GM18519 (cell line): ENCODE data around the gene DBP.

Experiments used
- ATAC-seq: cut with Tn5 transposase; IDR thresholded peaks from one replicate; pipeline ENCODE4 v1.9.1; 2021; ENCODE audit warnings: mild to moderate bottlenecking, moderate library complexity; ENCODE audit not compliant: unreplicated experiment, low FRiP score

DBP gene

DNA sequence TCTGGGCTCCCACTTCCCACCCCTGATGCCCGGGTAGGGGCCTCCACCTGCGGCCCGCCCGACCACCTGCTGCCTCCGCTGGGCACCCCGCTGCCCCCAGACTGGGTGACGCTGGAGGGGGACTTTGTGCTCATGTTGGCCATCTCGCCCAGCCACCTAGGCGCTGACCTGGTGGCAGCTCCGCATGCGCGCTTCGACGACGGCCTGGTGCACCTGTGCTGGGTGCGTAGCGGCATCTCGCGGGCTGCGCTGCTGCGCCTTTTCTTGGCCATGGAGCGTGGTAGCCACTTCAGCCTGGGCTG is 7.9 kb downstream of the DBP start:
- ATAC-seq, result no peak

DNA sequence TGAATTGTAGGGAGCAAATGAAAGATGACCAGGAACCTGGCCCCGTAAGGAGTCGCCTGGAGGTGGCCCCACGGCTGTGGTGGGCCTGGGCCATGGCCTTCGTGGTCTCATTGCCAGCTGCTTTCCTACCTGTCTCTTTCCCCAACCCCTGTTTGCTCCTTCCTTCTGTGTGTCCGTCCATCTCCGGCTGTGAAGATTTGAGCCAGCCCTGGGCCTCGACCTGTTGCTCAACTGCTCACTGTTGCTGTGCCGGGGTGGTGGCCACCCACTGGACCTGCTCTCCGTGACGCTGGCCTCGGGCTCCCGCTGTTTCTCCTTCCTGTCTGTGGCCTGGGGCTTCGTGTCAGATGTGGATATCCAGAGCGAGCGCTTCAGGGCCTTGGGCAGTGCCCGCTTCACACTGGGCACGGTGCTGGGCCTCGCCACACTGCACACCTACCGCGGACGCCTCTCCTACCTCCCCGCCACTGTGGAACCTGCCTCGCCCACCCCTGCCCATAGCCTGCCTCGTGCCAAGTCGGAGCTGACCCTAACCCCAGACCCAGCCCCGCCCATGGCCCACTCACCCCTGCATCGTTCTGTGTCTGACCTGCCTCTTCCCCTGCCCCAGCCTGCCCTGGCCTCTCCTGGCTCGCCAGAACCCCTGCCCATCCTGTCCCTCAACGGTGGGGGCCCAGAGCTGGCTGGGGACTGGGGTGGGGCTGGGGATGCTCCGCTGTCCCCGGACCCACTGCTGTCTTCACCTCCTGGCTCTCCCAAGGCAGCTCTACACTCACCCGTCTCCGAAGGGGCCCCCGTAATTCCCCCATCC is 8.5 kb downstream of the DBP start:
- ATAC-seq, result no peak

DNA sequence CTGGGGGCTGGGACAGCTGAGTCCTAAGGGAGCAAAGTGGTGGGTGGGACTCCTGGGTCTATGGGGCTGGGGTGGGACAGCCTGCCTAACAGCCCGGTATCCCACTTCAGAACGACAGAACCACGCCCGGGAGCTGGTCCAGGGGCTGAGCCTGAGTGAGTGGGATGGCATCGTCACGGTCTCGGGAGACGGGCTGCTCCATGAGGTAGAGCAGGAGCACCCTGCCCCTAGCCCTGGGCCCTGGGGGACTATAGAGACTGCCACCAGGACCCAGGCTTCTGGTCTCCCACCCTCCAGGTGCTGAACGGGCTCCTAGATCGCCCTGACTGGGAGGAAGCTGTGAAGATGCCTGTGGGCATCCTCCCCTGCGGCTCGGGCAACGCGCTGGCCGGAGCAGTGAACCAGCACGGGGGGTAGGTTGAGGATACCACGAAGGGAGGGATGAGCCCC is 9.3 kb downstream of the DBP start:
- no peak for ATAC-seq

- ATAC-seq, result no peak
Observed at GRCh38 chr19:48627201-48627864, 9.8 kb downstream of the DBP start.

DNA sequence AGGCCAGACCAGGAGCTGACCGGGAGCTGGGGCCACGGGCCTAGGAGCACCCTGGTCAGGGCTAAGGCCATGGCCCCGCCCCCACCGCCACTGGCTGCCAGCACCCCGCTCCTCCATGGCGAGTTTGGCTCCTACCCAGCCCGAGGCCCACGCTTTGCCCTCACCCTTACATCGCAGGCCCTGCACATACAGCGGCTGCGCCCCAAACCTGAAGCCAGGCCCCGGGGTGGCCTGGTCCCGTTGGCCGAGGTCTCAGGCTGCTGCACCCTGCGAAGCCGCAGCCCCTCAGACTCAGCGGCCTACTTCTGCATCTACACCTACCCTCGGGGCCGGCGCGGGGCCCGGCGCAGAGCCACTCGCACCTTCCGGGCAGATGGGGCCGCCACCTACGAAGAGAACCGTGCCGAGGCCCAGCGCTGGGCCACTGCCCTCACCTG is 11.3 kb downstream of the DBP start:
- no peak for ATAC-seq

DNA sequence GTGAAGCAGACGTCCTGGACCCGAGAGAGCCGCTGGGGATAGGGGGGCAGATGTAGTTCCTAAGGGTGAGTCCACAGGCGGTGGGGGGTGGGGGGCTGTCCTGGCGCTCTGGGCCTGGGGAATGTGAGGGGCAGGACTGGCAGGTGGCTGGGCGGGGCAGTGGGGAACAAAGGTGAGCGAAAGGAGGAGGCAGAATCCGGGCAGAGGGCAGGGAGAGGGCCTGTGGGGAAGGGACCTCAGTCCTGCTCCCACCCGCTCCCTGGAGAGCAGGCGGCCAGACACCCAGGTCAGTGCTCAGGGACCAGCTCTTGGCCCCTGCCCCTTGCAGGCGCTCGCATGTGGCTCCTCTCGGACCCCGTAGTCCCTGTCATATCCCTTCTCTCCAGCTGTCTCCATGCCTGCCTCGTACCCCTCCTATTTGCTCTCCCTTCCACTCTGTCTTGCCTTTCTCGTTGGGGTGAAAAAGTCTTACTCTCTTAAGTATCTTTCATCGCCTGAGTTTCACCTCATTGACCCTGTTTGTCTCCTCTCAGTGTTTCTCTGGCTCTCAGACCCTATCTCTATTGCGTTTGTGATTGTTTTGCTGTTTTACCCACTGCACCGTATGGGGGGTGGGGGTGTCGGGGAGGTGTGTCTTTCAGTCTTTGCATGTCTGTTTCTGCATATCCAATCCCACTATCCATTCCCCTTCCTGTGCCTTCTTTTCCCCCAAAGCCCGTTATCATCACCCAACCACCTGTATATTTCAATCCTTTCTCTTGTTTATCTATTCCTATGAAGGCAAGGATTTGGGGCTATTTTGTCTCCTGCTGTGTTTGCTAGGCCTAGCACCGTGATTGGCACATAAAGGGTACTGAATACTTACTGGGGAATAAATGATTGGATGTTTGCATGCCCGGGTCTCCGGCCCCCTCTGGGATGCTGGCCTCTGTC is 12.1 kb downstream of the DBP start:
- no peak for ATAC-seq

- peak; percentile 40 for ATAC-seq
Observed at GRCh38 chr19:48624067-48624594, 13.0 kb downstream of the DBP start.

DNA sequence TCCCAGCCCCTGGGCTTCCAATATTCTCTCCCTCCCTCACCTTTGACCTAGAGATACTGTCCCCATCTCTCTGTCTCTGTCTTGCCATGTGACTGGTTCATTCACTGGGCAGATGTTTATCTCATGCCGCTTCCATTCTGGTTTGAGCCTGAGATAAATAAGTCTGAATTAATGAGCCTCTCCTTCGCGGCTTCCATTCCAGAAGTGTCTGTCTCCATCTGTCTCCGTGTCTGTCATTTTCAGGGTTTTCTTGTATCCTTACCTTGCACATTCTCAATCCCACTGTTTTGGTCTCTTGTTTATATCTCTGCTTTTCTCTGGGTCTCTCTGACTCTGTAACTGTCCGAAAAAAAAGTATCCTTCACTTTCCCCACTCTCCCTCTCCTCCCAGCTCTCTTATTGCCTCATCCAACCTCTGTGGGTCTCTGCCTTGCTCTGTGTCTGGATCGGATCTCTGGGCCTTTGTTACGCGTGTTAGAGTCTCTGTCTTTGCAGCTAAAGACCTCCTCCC is 13.6 kb downstream of the DBP start:
- no peak for ATAC-seq

GRCh38 chr19:48619692-48620585 is 17.2 kb downstream of the DBP start:
- no peak for ATAC-seq

GRCh38 chr19:48618916-48619691 is 18.1 kb downstream of the DBP start, which contains the start of the genes RPL18 and SPHK2:
Gene RPL18, minus strand, starts transcription at chr19:48619178. Its CDS starts 35 bp downstream, at chr19:48619143.
Gene SPHK2, plus strand, starts transcription at chr19:48619506. Its CDS starts 1,009 bp downstream, at chr19:48620515.
- peak; percentile 77 for ATAC-seq

DNA sequence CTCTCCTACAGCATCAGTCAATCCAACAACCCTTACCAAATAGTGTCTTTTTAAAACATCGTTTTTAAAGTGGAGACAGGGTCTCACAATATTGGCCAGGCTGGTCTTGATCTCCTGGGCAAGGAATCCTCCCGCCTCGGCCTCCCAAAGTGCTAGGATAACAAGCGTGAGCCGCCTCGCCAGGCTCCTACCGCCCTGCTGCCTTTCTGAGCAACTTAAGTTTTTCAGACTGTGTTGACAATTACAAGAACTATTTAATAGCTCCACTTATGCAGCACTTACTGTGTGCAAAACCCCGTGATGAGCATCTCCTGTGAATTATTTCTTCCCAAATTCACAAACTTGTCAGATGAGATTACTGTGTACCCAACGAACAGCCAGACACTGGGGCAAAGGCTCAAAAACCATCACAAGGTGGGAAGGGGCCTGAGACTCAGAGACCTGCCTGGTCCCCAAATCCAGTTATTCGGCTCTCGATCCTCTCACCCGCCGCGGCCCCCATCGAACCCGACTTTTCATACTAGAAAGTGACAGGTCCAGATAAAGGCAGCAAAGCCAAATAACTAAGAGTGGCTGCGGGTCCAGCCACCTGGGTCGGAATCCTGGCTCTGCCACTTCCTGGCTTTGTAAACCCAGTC is 18.8 kb downstream of the DBP start:
- ATAC-seq, result no peak

DNA sequence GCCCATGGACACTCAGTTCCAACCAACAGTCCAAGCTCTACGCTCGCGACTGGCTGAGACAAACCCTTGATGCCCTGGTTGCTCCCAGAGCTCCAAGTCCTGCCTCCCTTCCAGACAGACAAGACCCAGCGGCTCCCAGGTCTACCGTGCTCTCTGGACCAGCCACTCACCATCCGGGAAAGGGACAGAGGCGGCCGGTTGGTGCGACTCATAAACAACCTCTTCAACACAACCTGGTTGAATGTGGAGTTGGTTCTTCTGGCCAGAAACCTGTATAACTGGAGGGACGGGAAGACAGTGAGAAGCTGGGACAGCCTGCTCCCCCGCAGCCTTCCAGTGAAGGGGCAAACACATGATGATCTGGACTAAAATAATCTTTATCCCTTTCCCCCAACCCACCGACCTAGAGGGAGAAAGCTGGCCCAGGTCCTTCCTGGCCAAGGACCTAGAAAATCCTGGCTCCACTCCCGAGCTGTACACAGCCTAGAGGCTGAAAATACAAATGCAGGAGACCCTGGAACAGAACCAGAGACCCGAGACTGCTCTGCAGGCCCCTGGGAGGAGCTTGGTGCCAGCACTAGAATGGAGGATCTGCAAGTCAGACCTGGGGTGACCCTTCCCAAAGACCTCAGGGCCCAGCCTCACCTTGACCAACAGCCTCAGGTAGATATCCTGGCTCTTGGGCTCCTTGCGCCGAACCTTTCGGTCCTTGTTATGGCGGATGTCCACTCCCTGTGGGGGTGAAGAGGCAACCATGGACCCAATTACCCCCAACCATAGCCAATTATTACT is 19.8 kb downstream of the DBP start:
- ATAC-seq, result no peak

- ATAC-seq, result no peak
Observed at GRCh38 chr19:48616491-48617056, 20.6 kb downstream of the DBP start.

DNA sequence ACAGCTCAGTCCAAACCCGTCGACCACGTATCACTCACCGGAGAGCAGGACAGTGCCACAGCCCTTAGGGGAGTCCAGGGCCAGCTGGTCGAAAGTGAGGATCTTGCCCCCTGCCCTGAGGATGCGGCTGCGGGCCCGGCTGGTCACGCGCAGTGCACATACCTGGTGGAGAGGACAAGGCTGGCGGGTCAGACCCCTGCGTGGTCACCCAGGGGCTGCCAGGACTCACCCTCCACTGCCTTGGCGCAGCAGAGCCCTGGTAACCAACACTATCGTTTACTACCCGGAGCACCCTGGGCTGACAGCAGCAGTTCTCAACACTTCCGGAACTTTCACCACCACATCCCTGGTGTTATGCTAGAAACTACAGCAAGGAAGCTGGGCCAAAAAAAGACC is 21.1 kb downstream of the DBP start:
- no peak for ATAC-seq

GRCh38 chr19:48615231-48616040 is 21.7 kb downstream of the DBP start:
- ATAC-seq, result no peak
